ENCODE measurements around the gene HIKESHI.

Gene HIKESHI

DNA sequence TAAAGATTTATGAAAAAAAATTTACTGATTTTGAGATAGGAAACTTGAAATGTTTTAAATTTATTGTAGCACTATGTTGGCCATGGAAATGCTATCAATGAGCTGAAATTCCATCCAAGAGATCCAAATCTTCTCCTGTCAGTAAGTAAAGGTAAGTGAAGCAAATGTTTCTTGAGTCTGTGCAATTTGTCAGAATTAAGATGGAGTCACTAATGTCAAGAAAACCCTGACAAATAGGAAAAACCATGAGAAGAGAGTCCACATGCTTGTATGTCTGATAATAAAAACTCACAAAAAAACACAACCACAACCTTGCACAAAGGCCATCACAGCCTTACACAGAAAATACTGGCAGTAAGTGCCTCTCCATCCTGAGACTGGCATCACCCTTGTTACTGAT lies 44.6 kb upstream of the HIKESHI start:
- Histone ChIP-seq H3K9me2 (ENCODE audit: low read depth, low read length) (no peaks in the 10 kb centered on the region), H3K79me2 (ENCODE audit: insufficient read depth, low read length) (peaks cover 22% of the 10 kb centered on the region), H3K4me2 (ENCODE audit: low read length) (no peak overlapping the region), H3K27me3 (ENCODE audit: insufficient read depth, low read length) (no peaks in the 10 kb centered on the region), H2AFZ (ENCODE audit: low read length) (no peak overlapping the region), H3K27ac (ENCODE audit: low read depth, low read length, poor library complexity, severe bottlenecking) (no peak overlapping the region), H3K9ac (ENCODE audit: low read length) (no peak overlapping the region), H3K4me1 (ENCODE audit: insufficient read depth, low read length, severe bottlenecking) (no peaks in the 10 kb centered on the region), H3K4me3 (ENCODE audit: low read depth, low read length, poor library complexity, severe bottlenecking) (no peak overlapping the region), H3F3A (ENCODE audit: insufficient read depth, low read length) (no peaks in the 10 kb centered on the region), H3K36me3 (ENCODE audit: insufficient read depth, low read length) (peaks cover 63% of the 10 kb centered on the region), H3K9me3 (ENCODE audit: low read length) (no peaks in the 10 kb centered on the region), H4K20me1 (ENCODE audit: insufficient read depth, low read length) (no peaks in the 10 kb centered on the region)
- TF ChIP-seq, protein P1, sequence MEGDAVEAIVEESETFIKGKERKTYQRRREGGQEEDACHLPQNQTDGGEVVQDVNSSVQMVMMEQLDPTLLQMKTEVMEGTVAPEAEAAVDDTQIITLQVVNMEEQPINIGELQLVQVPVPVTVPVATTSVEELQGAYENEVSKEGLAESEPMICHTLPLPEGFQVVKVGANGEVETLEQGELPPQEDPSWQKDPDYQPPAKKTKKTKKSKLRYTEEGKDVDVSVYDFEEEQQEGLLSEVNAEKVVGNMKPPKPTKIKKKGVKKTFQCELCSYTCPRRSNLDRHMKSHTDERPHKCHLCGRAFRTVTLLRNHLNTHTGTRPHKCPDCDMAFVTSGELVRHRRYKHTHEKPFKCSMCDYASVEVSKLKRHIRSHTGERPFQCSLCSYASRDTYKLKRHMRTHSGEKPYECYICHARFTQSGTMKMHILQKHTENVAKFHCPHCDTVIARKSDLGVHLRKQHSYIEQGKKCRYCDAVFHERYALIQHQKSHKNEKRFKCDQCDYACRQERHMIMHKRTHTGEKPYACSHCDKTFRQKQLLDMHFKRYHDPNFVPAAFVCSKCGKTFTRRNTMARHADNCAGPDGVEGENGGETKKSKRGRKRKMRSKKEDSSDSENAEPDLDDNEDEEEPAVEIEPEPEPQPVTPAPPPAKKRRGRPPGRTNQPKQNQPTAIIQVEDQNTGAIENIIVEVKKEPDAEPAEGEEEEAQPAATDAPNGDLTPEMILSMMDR (IDR thresholded peaks at IDR 0.05; ENCODE audit: low read length), result no peak
- no peak for TF ChIP-seq EZH2 (IDR thresholded peaks at IDR 0.05; ENCODE audit: borderline replicate concordance, low read length)

DNA sequence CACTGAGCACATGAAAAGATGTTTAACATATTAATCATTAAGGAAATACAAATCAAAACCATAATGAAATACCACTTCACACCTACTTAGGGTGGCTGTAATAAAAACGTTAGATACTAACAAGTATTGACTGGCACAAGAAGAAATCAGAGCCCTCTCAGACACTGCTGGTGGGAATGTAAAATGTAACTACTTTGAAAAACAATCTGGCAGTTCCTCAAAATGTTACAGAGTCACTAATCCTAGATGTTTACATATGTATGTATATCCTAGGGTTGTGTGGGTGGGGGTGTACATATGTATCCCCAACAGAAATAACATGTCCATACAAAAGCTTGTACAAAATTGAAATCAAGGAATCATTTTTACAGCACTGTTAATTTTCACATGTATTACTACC lies 42.3 kb upstream of the HIKESHI start:
- H3K4me1 ChIP-seq (ENCODE audit: insufficient read depth, low read length, severe bottlenecking), result no peaks in the 10 kb centered on the region
- H4K20me1 ChIP-seq (ENCODE audit: insufficient read depth, low read length), result no peaks in the 10 kb centered on the region
- no peak overlapping the region for H3K9ac ChIP-seq (ENCODE audit: low read length)
- peaks cover 11% of the 10 kb centered on the region; the same call in 1 of the 2 replicates for H3K79me2 ChIP-seq (ENCODE audit: insufficient read depth, low read length)
- H3K4me2 ChIP-seq (ENCODE audit: low read length), result no peak overlapping the region
- no peaks in the 10 kb centered on the region for H3K9me3 ChIP-seq (ENCODE audit: low read length)
- no peak overlapping the region for H3K4me3 ChIP-seq (ENCODE audit: low read depth, low read length, poor library complexity, severe bottlenecking)
- no peak overlapping the region for H2AFZ ChIP-seq (ENCODE audit: low read length)
- peaks cover 74% of the 10 kb centered on the region for H3K36me3 ChIP-seq (ENCODE audit: insufficient read depth, low read length)
- H3K9me2 ChIP-seq (ENCODE audit: low read depth, low read length), result no peaks in the 10 kb centered on the region
- TF ChIP-seq, protein P1 (IDR thresholded peaks at IDR 0.05; ENCODE audit: low read length), result no peak
- TF ChIP-seq EZH2 (IDR thresholded peaks at IDR 0.05; ENCODE audit: borderline replicate concordance, low read length), result no peak
- H3F3A ChIP-seq (ENCODE audit: insufficient read depth, low read length), result no peaks in the 10 kb centered on the region
- no peak overlapping the region for H3K27ac ChIP-seq (ENCODE audit: low read depth, low read length, poor library complexity, severe bottlenecking)
- no peaks in the 10 kb centered on the region for H3K27me3 ChIP-seq (ENCODE audit: insufficient read depth, low read length)

DNA sequence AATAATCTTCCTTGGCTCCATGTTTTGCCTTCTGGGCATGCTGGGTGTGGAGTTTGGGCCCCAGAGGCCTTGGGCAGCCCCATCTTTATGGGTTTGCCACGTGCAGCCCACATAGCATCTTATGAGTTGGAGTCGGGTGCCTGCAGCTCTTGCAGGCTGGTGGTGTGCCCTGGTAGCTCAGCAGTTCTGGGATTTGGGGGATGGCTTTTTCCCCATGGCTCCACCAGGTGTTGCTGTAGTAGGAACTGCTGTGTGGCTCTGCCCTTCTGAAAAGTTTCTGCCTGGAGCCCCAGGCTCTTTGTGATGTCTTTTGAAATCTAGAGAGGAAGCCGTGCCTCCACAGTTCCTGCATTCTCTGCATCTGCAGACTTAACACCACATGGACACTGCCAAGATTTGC lies 40.7 kb upstream of the HIKESHI start:
- Histone ChIP-seq H2AFZ (ENCODE audit: low read length) (no peak overlapping the region), H3K9me3 (ENCODE audit: low read length) (no peaks in the 10 kb centered on the region), H3F3A (ENCODE audit: insufficient read depth, low read length) (no peaks in the 10 kb centered on the region), H3K27me3 (ENCODE audit: insufficient read depth, low read length) (no peaks in the 10 kb centered on the region), H3K9ac (ENCODE audit: low read length) (no peak overlapping the region), H3K36me3 (ENCODE audit: insufficient read depth, low read length) (peaks cover 73% of the 10 kb centered on the region), H4K20me1 (ENCODE audit: insufficient read depth, low read length) (no peaks in the 10 kb centered on the region), H3K79me2 (ENCODE audit: insufficient read depth, low read length) (no peaks in the 10 kb centered on the region), H3K4me3 (ENCODE audit: low read depth, low read length, poor library complexity, severe bottlenecking) (no peak overlapping the region), H3K4me1 (ENCODE audit: insufficient read depth, low read length, severe bottlenecking) (no peaks in the 10 kb centered on the region), H3K4me2 (ENCODE audit: low read length) (no peak overlapping the region), H3K9me2 (ENCODE audit: low read depth, low read length) (no peaks in the 10 kb centered on the region), H3K27ac (ENCODE audit: low read depth, low read length, poor library complexity, severe bottlenecking) (no peak overlapping the region)
- TF ChIP-seq, protein P1 (IDR thresholded peaks at IDR 0.05; ENCODE audit: low read length), result no peak
- no peak for TF ChIP-seq EZH2 (IDR thresholded peaks at IDR 0.05; ENCODE audit: borderline replicate concordance, low read length)
